IgD-negative memory B cell (primary cell): ENCODE results near the gene KAT5. TPM values are rescaled to one million over a fixed set of nuclear protein-coding genes. Genes with fewer than 3 reads are reported as not detected.
"Not testable (repeated sequence)": the region's sequence is repeated elsewhere in the genome, so short reads cannot be mapped to it uniquely, and the experiment has no call there.

Experiments used
- H3K27ac Mint-ChIP-seq, 3 donors: one replicate each; pipeline ENCODE4 v1.8.0; 2020 to 2022; ENCODE audit warnings: mild to moderate bottlenecking in 3 of 3, mixed read lengths in 3 of 3, moderate library complexity in 1 of 3
- H3K27me3 Mint-ChIP-seq: one replicate; pipeline ENCODE4 v1.8.0; 2021; ENCODE audit warnings: mixed read lengths
- H3K36me3 Mint-ChIP-seq: one replicate; pipeline ENCODE4 v1.8.0; 2020; ENCODE audit warnings: mild to moderate bottlenecking, mixed read lengths
- H3K4me1 Mint-ChIP-seq, 3 donors: one replicate each; pipeline ENCODE4 v1.8.0; 2020 to 2022; ENCODE audit warnings: mixed read lengths in 3 of 3, mild to moderate bottlenecking in 1 of 3
- H3K4me3 Mint-ChIP-seq, 4 donors: one replicate each; pipeline ENCODE4 v1.8.0; 2020 to 2022; ENCODE audit warnings: mild to moderate bottlenecking in 4 of 4, mixed read lengths in 4 of 4, moderate library complexity in 3 of 4
- H3K9me3 Mint-ChIP-seq, 3 donors: one replicate each; pipeline ENCODE4 v1.8.0; 2020 to 2021; ENCODE audit warnings: mixed read lengths in 3 of 3, mild to moderate bottlenecking in 1 of 3
- polyA plus RNA-seq: library from polyadenylated mRNA; unstranded; fragments of 300-500 nt; fragmentation: Illumina TruSeq; gene quantifications from one replicate; pipeline ENCODE4 v1.2.3, GENCODE V29; 2021

KAT5 gene
- polyA plus RNA-seq = 62.6 TPM

GRCh38 chr11:65711785-65712632, at the start of gene KAT5:
Gene KAT5, plus strand, starts transcription at chr11:65712252. Its CDS starts 16 bp downstream, at chr11:65712268.
- Mint-ChIP-seq H3K9me3 (no peaks in the 10 kb centered on the region), H3K36me3 (peaks cover 4% of the 10 kb centered on the region), H3K27ac (peak within 1 kb of the TSS; percentile 96 to 99 (median 99)), H3K27me3 (no peaks in the 10 kb centered on the region), H3K4me3 (peak within 1 kb of the TSS; percentile 91 to 98 (median 96)), H3K4me1 (peaks cover 9 to 24% (median 10%) of the 10 kb centered on the region in 3 donors)

DNA sequence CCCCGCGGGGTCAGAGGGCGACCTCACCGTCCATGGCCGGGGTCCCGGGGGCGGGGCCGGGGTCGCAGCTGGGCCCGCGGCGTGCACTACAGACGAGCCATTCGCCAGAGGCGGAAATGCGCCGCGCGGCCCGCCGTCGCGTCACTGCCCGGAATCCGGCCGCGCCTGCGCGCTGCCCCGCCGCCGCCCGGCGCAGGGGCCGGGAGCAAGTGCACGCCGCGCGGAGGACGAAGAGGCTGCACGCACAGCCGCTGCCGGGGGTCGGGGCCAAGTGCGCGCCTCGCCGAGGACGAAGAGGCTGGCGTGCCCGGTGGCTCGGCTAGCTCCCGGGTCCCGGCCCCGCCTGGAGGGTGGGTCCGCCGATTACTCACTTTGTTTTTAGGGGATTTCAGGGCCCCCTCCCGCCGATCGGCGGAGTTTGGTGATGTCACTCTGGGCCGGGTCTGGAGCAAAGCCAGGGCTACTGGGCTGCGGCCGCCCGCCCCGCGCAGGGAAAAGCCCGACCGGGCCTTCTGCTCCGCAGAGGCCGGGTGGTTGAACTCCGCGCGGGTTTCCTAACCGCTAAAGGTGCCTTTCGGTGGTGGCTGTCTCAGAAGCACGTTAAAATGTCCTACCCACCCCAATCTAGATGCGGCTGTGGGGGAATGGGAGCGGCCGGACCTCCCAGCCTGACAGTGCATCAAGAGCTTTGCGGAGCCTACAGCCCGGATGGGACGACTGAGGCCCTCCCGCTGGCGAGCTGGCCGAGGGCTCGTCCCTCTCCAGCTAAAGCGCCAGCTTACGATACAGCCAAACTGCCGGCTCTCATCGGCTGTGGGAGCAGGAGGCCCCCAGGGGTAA, 49.0 kb upstream of the KAT5 start, which contains the start of gene RELA:
Gene RELA, minus strand, starts transcription at position 118 of the 840 bp plus-strand sequence. Its CDS starts 84 bp downstream, at position 34.
- H3K27ac Mint-ChIP-seq = peak within 1 kb of the TSS; percentile 95 to 99 (median 95)
- peak within 1 kb of the TSS; percentile 86 to 97 (median 96) for H3K4me3 Mint-ChIP-seq
- H3K9me3 Mint-ChIP-seq = no peaks in the 10 kb centered on the region
- H3K36me3 Mint-ChIP-seq = no peaks in the 10 kb centered on the region
- H3K27me3 Mint-ChIP-seq = no peaks in the 10 kb centered on the region
- H3K4me1 Mint-ChIP-seq = peaks cover 5 to 8% (median 7%) of the 10 kb centered on the region in 3 donors

DNA sequence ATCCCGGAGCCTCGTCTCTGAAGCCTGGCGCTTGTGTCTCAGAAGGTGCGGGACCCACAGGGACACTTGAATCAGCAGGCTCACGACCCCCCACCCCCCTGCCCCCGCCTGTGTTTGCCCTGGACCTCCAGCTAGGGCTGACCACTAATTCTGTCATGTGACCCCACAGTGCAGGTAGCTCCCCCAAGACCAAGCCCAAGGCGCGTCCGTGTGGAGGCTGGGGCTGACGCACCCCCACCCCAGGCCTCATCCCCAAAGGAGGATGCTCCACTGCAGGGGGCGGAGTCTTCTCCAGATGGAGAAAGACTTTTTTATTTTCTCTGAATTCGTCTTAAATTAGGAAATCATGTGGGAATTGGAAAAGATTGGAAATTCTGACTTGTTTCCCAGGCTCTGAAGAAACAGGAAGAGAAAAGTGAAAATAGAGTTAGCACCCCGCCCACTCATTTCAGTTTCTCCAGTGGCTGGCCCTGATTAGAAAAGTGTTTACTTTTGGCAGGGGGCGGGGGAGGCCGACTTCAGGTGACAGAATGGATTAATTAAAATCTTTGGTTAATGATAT, 48.3 kb upstream of the KAT5 start:
- Mint-ChIP-seq H3K4me3 (peak overlapping the region; percentile 86 to 97 (median 96)), H3K9me3 (no peaks in the 10 kb centered on the region), H3K36me3 (no peaks in the 10 kb centered on the region), H3K4me1 (peaks cover 5 to 8% (median 7%) of the 10 kb centered on the region in 3 donors), H3K27me3 (no peaks in the 10 kb centered on the region), H3K27ac (peak overlapping the region; percentile 95 to 99 (median 95))

DNA sequence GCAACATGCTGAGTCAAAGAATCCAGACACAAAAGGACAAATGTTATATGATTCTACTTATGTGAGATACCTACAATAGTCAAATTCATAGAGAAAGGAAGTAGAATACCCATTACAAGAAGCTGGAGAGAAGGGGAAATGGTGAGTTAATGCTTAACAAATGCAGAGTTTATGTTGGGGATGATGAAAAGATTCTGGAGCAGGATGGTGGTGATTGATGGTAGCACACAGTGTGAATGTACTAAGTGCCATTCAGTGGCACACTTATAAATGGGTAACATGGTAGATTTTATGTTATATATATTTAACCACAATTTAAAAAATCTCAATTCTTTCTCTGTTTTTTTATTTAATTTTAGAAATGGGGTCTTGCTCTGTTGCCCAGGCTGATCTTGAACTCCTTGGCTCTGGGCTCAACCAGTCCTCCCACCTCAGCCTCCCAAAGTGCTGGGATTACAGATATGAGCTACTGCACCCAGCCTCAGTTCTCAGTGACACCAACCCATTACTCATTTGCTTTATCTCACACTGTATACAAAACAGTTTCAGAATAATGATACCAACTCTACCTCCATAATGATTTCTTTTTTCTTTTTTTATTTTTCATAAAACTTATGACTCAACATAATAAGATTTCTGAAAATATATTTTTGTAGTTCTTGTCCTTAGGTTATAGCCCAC, 39.7 kb upstream of the KAT5 start:
- no peaks in the 10 kb centered on the region for H3K9me3 Mint-ChIP-seq
- peaks cover 0 to 2% (median 0%) of the 10 kb centered on the region in 3 donors for H3K4me1 Mint-ChIP-seq
- H3K27ac Mint-ChIP-seq = peak overlapping the region in 1 of 3 donors; percentile 68
- H3K36me3 Mint-ChIP-seq = no peaks in the 10 kb centered on the region
- no peak overlapping the region for H3K4me3 Mint-ChIP-seq
- peaks cover 2% of the 10 kb centered on the region for H3K27me3 Mint-ChIP-seq

DNA sequence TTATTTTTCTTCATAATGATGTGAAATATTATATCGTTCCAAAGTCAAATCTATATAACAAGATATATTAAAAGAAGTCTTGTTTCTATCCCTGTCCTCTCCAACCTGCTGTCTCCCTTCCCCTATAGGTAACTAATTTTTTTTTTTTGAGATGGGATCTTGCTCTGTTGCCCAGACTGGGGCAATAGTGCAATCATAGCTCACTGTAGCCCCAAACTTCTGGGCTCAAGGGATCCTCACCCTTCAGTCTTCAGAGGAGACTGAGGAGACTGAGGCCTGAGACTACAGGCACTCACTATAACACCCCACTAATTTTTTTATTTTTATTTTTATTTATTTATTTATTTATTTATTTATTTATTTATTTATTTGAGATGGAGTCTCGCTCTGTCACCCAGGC, 39.1 kb upstream of the KAT5 start:
- no peak overlapping the region for H3K27ac Mint-ChIP-seq

GRCh38 chr11:65680192-65680743, 31.8 kb upstream of the KAT5 start:
- H3K27ac Mint-ChIP-seq = no peak overlapping the region
- H3K27me3 Mint-ChIP-seq = peaks cover 7% of the 10 kb centered on the region
- no peak overlapping the region for H3K4me3 Mint-ChIP-seq
- no peaks in the 10 kb centered on the region for H3K9me3 Mint-ChIP-seq
- peaks cover 2% of the 10 kb centered on the region for H3K36me3 Mint-ChIP-seq
- peaks cover 0 to 2% (median 0%) of the 10 kb centered on the region in 3 donors for H3K4me1 Mint-ChIP-seq

More for the DNA sequence above, 39.1 kb upstream of the KAT5 start:
- Mint-ChIP-seq H3K4me3 (no peak overlapping the region), H3K4me1 (peaks cover 0 to 2% (median 0%) of the 10 kb centered on the region in 3 donors), H3K27me3 (peaks cover 2% of the 10 kb centered on the region), H3K36me3 (no peaks in the 10 kb centered on the region), H3K9me3 (no peaks in the 10 kb centered on the region)

GRCh38 chr11:65683480-65683879, 28.6 kb upstream of the KAT5 start:
- not testable (repeated sequence) for H3K27me3 Mint-ChIP-seq, H3K27ac Mint-ChIP-seq, H3K9me3 Mint-ChIP-seq, H3K4me3 Mint-ChIP-seq, H3K4me1 Mint-ChIP-seq, H3K36me3 Mint-ChIP-seq

GRCh38 chr11:65685981-65686380, 26.1 kb upstream of the KAT5 start:
- Mint-ChIP-seq H3K36me3 (peaks cover 2% of the 10 kb centered on the region), H3K9me3 (no peaks in the 10 kb centered on the region), H3K27me3 (peaks cover 7% of the 10 kb centered on the region), H3K4me3 (no peak overlapping the region), H3K4me1 (peaks cover 0 to 2% (median 0%) of the 10 kb centered on the region in 3 donors), H3K27ac (no peak overlapping the region)

GRCh38 chr11:65691847-65692246, 20.2 kb upstream of the KAT5 start:
- H3K4me3 Mint-ChIP-seq, H3K36me3 Mint-ChIP-seq, H3K27ac Mint-ChIP-seq, H3K9me3 Mint-ChIP-seq, H3K27me3 Mint-ChIP-seq, H3K4me1 Mint-ChIP-seq: not testable (repeated sequence)

- Mint-ChIP-seq H3K9me3 (no peaks in the 10 kb centered on the region), H3K36me3 (no peaks in the 10 kb centered on the region), H3K27me3 (peaks cover 6% of the 10 kb centered on the region), H3K27ac (no peak overlapping the region), H3K4me3 (no peak overlapping the region), H3K4me1 (no peaks in the 10 kb centered on the region)
These were observed 19.7 kb upstream of the KAT5 start for GRCh38 chr11:65692367-65692766.

- peaks cover 7 to 9% (median 9%) of the 10 kb centered on the region in 3 donors for H3K4me1 Mint-ChIP-seq
- H3K36me3 Mint-ChIP-seq = no peaks in the 10 kb centered on the region
- H3K27ac Mint-ChIP-seq = peak overlapping the region in 1 of 3 donors; percentile 59
- peaks cover 6% of the 10 kb centered on the region for H3K27me3 Mint-ChIP-seq
- H3K4me3 Mint-ChIP-seq = no peak overlapping the region
- H3K9me3 Mint-ChIP-seq = no peaks in the 10 kb centered on the region
These were observed 16.4 kb upstream of the KAT5 start for GRCh38 chr11:65695459-65696241.

GRCh38 chr11:65696802-65697552, 15.1 kb upstream of the KAT5 start:
- peaks cover 10 to 13% (median 11%) of the 10 kb centered on the region in 3 donors for H3K4me1 Mint-ChIP-seq
- no peaks in the 10 kb centered on the region for H3K36me3 Mint-ChIP-seq
- no peak overlapping the region for H3K27ac Mint-ChIP-seq
- no peak overlapping the region for H3K4me3 Mint-ChIP-seq
- peaks cover 6% of the 10 kb centered on the region for H3K27me3 Mint-ChIP-seq
- no peaks in the 10 kb centered on the region for H3K9me3 Mint-ChIP-seq

GRCh38 chr11:65698205-65698604, 13.8 kb upstream of the KAT5 start:
- Mint-ChIP-seq H3K36me3 (peaks cover 1% of the 10 kb centered on the region), H3K27me3 (peaks cover 1% of the 10 kb centered on the region), H3K4me3 (no peak overlapping the region), H3K9me3 (no peaks in the 10 kb centered on the region), H3K4me1 (peaks cover 10 to 15% (median 13%) of the 10 kb centered on the region in 3 donors), H3K27ac (peak overlapping the region in 1 of 3 donors; percentile 16)
